C4-2B (cell line): ENCODE data around the gene PRSS3.
"Not testable (repeated sequence)": the region's sequence is repeated elsewhere in the genome, so short reads cannot be mapped to it uniquely, and the experiment has no call there.

ENCODE experiments used
- H3K27ac ChIP-seq: fragments of 450-650 bp; 2 replicates; pipeline ENCODE4 v1.5.1; 2017
- CTCF ChIP-seq: fragments of 450-650 bp; conservative IDR thresholded peaks from 2 replicates; pipeline ENCODE4 v1.5.1; 2017; ENCODE audit warnings: mild to moderate bottlenecking
- ZFX ChIP-seq: fragments of 450-650 bp; IDR thresholded peaks from 2 replicates; pipeline ENCODE4 v1.6.1; 2017

Gene PRSS3

GRCh38 chr9:33795281-33795680 lies at the start of gene PRSS3:
Gene PRSS3 (plus strand): TSS chr9:33795561. CDS start chr9:33795574, 13 bp downstream.
- TF ChIP-seq CTCF (no peak), ZFX (no peak)
- no peak within 1 kb of the TSS for H3K27ac ChIP-seq

GRCh38 chr9:33748633-33749304 lies 46.6 kb upstream of the PRSS3 start:
- no peak overlapping the region for H3K27ac ChIP-seq
- TF ChIP-seq ZFX (no peak), CTCF (no peak)

- H3K27ac ChIP-seq = not testable (repeated sequence)
Observed at GRCh38 chr9:33749305-33749654, 46.1 kb upstream of the PRSS3 start.

GRCh38 chr9:33750307-33750838 lies 45.0 kb upstream of the PRSS3 start:
- no peak for TF ChIP-seq CTCF
- no peak for TF ChIP-seq ZFX
- no peak overlapping the region for H3K27ac ChIP-seq

- TF ChIP-seq ZFX (no peak), CTCF (no peak)
Observed at GRCh38 chr9:33750839-33751339, 44.5 kb upstream of the PRSS3 start.

GRCh38 chr9:33751536-33752129 lies 43.7 kb upstream of the PRSS3 start:
- peak overlapping the region; percentile 28; the same call in 1 of the 2 replicates for H3K27ac ChIP-seq
- TF ChIP-seq CTCF (no peak), ZFX (no peak)

More at GRCh38 chr9:33750839-33751339, 44.5 kb upstream of the PRSS3 start:
- peak overlapping the region; percentile 28; the same call in 1 of the 2 replicates for H3K27ac ChIP-seq

GRCh38 chr9:33752130-33752637 lies 43.2 kb upstream of the PRSS3 start:
- no peak overlapping the region for H3K27ac ChIP-seq
- TF ChIP-seq CTCF = no peak

GRCh38 chr9:33752789-33753188 lies 42.6 kb upstream of the PRSS3 start:
- not testable (repeated sequence) for H3K27ac ChIP-seq

GRCh38 chr9:33759648-33760047 lies 35.7 kb upstream of the PRSS3 start:
- not testable (repeated sequence) for H3K27ac ChIP-seq
